Neural cell (in vitro differentiated cells): ENCODE data around the gene NHS. TPM values are rescaled to one million over a fixed set of nuclear protein-coding genes. Genes with fewer than 3 reads are reported as not detected.

Source experiments
- H2AFZ ChIP-seq: fragments of 200-600, 300-800 bp; sonication (generic), shearing (Covaris generic); 2 replicates; pipeline ENCODE4 v1.6.0; 2014; ENCODE audit warnings: low read depth, mild to moderate bottlenecking, antibody characterized with exemption, low read length, moderate library complexity
- H3F3A ChIP-seq: fragments of 200-600 bp; shearing (Covaris generic); 2 replicates; pipeline ENCODE4 v1.6.1; 2016; ENCODE audit warnings: mild to moderate bottlenecking, moderate library complexity, mixed read lengths, antibody characterized with exemption, low read length; ENCODE audit not compliant: insufficient read depth, poor library complexity, severe bottlenecking
- H3K27ac ChIP-seq: fragments of 200-600, 300-800 bp; sonication (generic), shearing (Covaris generic); 2 replicates; pipeline ENCODE4 v1.5.1; 2014; ENCODE audit warnings: mild to moderate bottlenecking, low read length, moderate library complexity
- H3K27me3 ChIP-seq: fragments of 300-800, 200-600 bp; sonication (generic), shearing (Covaris generic); 2 replicates; pipeline ENCODE4 v1.6.0; 2014; ENCODE audit warnings: mild to moderate bottlenecking, low read depth, low read length, moderate library complexity; ENCODE audit not compliant: insufficient read depth
- H3K36me3 ChIP-seq: fragments of 300-800, 200-600 bp; sonication (generic), shearing (Covaris generic); 2 replicates; pipeline ENCODE4 v1.5.1; 2014; ENCODE audit warnings: mild to moderate bottlenecking, antibody characterized with exemption, low read length, moderate library complexity; ENCODE audit not compliant: insufficient read depth
- H3K4me2 ChIP-seq: fragments of 300-800, 200-600 bp; sonication (generic), shearing (Covaris generic); 2 replicates; pipeline ENCODE4 v1.6.0; 2014; ENCODE audit warnings: mild to moderate bottlenecking, low read length
- H3K4me3 ChIP-seq: fragments of 300-800, 200-600 bp; sonication (generic), shearing (Covaris generic); 2 replicates; pipeline ENCODE4 v1.5.1; 2014; ENCODE audit warnings: mild to moderate bottlenecking, low read length, moderate library complexity
- H3K79me2 ChIP-seq: fragments of 200-600 bp; shearing (Covaris generic); replicated peaks from 2 replicates; pipeline ENCODE4 v1.6.0; 2014; ENCODE audit warnings: mild to moderate bottlenecking, low read length, moderate library complexity; ENCODE audit not compliant: insufficient read depth
- H3K9ac ChIP-seq: fragments of 300-800, 200-600 bp; sonication (generic), shearing (Covaris generic); 2 replicates; pipeline ENCODE4 v1.6.1; 2016; ENCODE audit warnings: mild to moderate bottlenecking, low read length, mixed read lengths
- H3K9me2 ChIP-seq: fragments of 200-600 bp; shearing (Covaris generic); 2 replicates; pipeline ENCODE4 v1.6.1; 2016; ENCODE audit warnings: mild to moderate bottlenecking, low read length, mixed read lengths; ENCODE audit not compliant: insufficient read depth
- H3K9me3 ChIP-seq: fragments of 200-600, 300-800 bp; sonication (generic), shearing (Covaris generic); 2 replicates; pipeline ENCODE4 v1.6.1; 2016; ENCODE audit warnings: mild to moderate bottlenecking, mixed run types, low read length, moderate library complexity, mixed read lengths
- H4K20me1 ChIP-seq: fragments of 200-600 bp; shearing (Covaris generic); 2 replicates; pipeline ENCODE4 v1.6.1; 2016; ENCODE audit warnings: mild to moderate bottlenecking, mixed run types; ENCODE audit not compliant: insufficient read depth
- EP300 ChIP-seq: fragments of 450-650 bp; conservative IDR thresholded peaks from 2 replicates; pipeline ENCODE4 v1.6.1; 2014; ENCODE audit warnings: antibody characterized with exemption, mild to moderate bottlenecking, moderate library complexity; ENCODE audit not compliant: poor library complexity, severe bottlenecking
- EZH2 ChIP-seq: fragments of 200-600, 300-800 bp; shearing (Covaris generic), sonication (generic); IDR thresholded peaks from 2 replicates; pipeline ENCODE4 v1.6.1; 2014; ENCODE audit warnings: antibody characterized with exemption, low read length, borderline replicate concordance, mild to moderate bottlenecking; ENCODE audit not compliant: insufficient read depth, poor library complexity, severe bottlenecking
- MXI1 ChIP-seq: fragments of 450-650 bp; conservative IDR thresholded peaks from 2 replicates; pipeline ENCODE4 v1.6.1; 2014; ENCODE audit warnings: antibody characterized with exemption, mild to moderate bottlenecking; ENCODE audit not compliant: poor library complexity, severe bottlenecking
- POLR2AphosphoS5 ChIP-seq: IDR thresholded peaks from 2 replicates; pipeline ENCODE4 v1.6.1; 2012
- RAD21 ChIP-seq: fragments of 450-650 bp; conservative IDR thresholded peaks from 2 replicates; pipeline ENCODE4 v1.6.1; 2014; ENCODE audit warnings: antibody characterized with exemption, mild to moderate bottlenecking, moderate library complexity
- SMC3 ChIP-seq: fragments of 450-650 bp; conservative IDR thresholded peaks from 2 replicates; pipeline ENCODE4 v1.6.1; 2014; ENCODE audit warnings: antibody characterized with exemption, mild to moderate bottlenecking, moderate library complexity; ENCODE audit not compliant: poor library complexity
- TAF1 ChIP-seq: IDR thresholded peaks from 2 replicates; pipeline ENCODE4 v1.6.1; 2012; ENCODE audit warnings: low read depth
- polyA plus RNA-seq: library from polyadenylated mRNA; depleted of rRNA; stranded (reverse); fragments of >200 nt; gene quantifications from 2 replicates; pipeline ENCODE4 v1.2.3, GENCODE V29; 2014
- TF ChIP-seq, protein P1 (sequence below): IDR thresholded peaks from 2 replicates; pipeline ENCODE4 v1.6.1; 2012; ENCODE audit warnings: borderline replicate concordance
- TF ChIP-seq, protein P2 (sequence below): fragments of 450-650 bp; IDR thresholded peaks from 2 replicates; pipeline ENCODE4 v1.5.1; 2014; ENCODE audit warnings: antibody characterized with exemption, mild to moderate bottlenecking, moderate library complexity; ENCODE audit not compliant: poor library complexity, severe bottlenecking

NHS gene
- polyA plus RNA-seq, 1 donor from 2014 or later: 1.9 TPM

GRCh38 chrX:17700976-17701375 lies 326.0 kb downstream of the NHS start:
- Histone ChIP-seq H3K27me3 (no peaks in the 10 kb centered on the region), H3K9me3 (no peaks in the 10 kb centered on the region), H3K36me3 (no peaks in the 10 kb centered on the region), H3K9ac (no peak overlapping the region), H3K27ac (no peak overlapping the region), H2AFZ (no peak overlapping the region), H3K4me2 (no peak overlapping the region), H3K4me3 (no peak overlapping the region), H4K20me1 (no peaks in the 10 kb centered on the region), H3F3A (no peaks in the 10 kb centered on the region), H3K79me2 (no peaks in the 10 kb centered on the region), H3K9me2 (no peaks in the 10 kb centered on the region)
- no peak for TF ChIP-seq MXI1
- TF ChIP-seq EZH2: no peak
- no peak for TF ChIP-seq TAF1
- no peak for TF ChIP-seq RAD21
- TF ChIP-seq, protein P1, sequence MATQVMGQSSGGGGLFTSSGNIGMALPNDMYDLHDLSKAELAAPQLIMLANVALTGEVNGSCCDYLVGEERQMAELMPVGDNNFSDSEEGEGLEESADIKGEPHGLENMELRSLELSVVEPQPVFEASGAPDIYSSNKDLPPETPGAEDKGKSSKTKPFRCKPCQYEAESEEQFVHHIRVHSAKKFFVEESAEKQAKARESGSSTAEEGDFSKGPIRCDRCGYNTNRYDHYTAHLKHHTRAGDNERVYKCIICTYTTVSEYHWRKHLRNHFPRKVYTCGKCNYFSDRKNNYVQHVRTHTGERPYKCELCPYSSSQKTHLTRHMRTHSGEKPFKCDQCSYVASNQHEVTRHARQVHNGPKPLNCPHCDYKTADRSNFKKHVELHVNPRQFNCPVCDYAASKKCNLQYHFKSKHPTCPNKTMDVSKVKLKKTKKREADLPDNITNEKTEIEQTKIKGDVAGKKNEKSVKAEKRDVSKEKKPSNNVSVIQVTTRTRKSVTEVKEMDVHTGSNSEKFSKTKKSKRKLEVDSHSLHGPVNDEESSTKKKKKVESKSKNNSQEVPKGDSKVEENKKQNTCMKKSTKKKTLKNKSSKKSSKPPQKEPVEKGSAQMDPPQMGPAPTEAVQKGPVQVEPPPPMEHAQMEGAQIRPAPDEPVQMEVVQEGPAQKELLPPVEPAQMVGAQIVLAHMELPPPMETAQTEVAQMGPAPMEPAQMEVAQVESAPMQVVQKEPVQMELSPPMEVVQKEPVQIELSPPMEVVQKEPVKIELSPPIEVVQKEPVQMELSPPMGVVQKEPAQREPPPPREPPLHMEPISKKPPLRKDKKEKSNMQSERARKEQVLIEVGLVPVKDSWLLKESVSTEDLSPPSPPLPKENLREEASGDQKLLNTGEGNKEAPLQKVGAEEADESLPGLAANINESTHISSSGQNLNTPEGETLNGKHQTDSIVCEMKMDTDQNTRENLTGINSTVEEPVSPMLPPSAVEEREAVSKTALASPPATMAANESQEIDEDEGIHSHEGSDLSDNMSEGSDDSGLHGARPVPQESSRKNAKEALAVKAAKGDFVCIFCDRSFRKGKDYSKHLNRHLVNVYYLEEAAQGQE: no peak
- TF ChIP-seq, protein P2, sequence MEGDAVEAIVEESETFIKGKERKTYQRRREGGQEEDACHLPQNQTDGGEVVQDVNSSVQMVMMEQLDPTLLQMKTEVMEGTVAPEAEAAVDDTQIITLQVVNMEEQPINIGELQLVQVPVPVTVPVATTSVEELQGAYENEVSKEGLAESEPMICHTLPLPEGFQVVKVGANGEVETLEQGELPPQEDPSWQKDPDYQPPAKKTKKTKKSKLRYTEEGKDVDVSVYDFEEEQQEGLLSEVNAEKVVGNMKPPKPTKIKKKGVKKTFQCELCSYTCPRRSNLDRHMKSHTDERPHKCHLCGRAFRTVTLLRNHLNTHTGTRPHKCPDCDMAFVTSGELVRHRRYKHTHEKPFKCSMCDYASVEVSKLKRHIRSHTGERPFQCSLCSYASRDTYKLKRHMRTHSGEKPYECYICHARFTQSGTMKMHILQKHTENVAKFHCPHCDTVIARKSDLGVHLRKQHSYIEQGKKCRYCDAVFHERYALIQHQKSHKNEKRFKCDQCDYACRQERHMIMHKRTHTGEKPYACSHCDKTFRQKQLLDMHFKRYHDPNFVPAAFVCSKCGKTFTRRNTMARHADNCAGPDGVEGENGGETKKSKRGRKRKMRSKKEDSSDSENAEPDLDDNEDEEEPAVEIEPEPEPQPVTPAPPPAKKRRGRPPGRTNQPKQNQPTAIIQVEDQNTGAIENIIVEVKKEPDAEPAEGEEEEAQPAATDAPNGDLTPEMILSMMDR: no peak
- TF ChIP-seq EP300: no peak
- no peak for TF ChIP-seq POLR2AphosphoS5
- TF ChIP-seq SMC3: no peak

DNA sequence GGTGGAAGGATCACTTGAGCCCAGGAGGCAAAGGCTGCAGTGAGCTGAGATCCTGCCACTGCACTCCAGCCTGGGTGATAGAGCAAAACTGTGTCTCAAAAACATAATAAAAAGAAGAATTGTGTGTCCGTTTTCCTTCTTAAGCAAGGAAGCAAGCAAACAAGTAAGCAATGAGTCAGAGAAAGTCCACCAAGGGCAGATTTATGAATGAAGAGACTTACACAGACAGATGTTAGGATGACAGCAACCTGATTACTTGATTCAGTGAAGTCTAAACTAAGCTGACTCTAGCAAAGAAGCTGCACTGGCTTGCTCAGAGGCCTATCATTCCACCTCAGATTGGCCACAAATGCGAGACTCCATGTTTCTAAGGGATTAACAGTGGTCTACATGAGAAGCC lies 328.2 kb downstream of the NHS start:
- Histone ChIP-seq H3K79me2 (no peaks in the 10 kb centered on the region), H4K20me1 (no peaks in the 10 kb centered on the region), H3F3A (no peaks in the 10 kb centered on the region), H3K36me3 (no peaks in the 10 kb centered on the region), H3K9me3 (no peaks in the 10 kb centered on the region), H3K4me3 (no peak overlapping the region), H3K9me2 (no peaks in the 10 kb centered on the region), H3K27me3 (no peaks in the 10 kb centered on the region), H3K9ac (no peak overlapping the region), H3K4me2 (no peak overlapping the region), H2AFZ (no peak overlapping the region), H3K27ac (no peak overlapping the region)
- TF ChIP-seq MXI1 (no peak), TAF1 (no peak), POLR2AphosphoS5 (no peak), SMC3 (no peak), EZH2 (no peak), EP300 (no peak), RAD21 (no peak)
- TF ChIP-seq, protein P2: no peak
- TF ChIP-seq, protein P1: no peak
